8988T (cell line): ENCODE results near the gene PTPRS.
"Not testable (repeated sequence)": the region's sequence is repeated elsewhere in the genome, so short reads cannot be mapped to it uniquely, and the experiment has no call there.

Source experiments
- DNase-seq: peaks from one replicate; pipeline ENCODE4 v3.0.0; 2011

Gene PTPRS

GRCh38 chr19:5331790-5332189 is 8.8 kb downstream of the PTPRS start:
- no peak for DNase-seq

- no peak for DNase-seq
Measured at GRCh38 chr19:5330307-5330720, 10.3 kb downstream of the PTPRS start.

GRCh38 chr19:5329141-5329540 is 11.5 kb downstream of the PTPRS start:
- no peak for DNase-seq

- not testable (repeated sequence) for DNase-seq
Measured at GRCh38 chr19:5328407-5328806, 12.2 kb downstream of the PTPRS start.

- no peak for DNase-seq
Measured at GRCh38 chr19:5326986-5327623, 13.5 kb downstream of the PTPRS start.

GRCh38 chr19:5326545-5326944 is 14.1 kb downstream of the PTPRS start:
- DNase-seq: no peak

- no peak for DNase-seq
Measured at GRCh38 chr19:5324947-5325346, 15.7 kb downstream of the PTPRS start.

- no peak for DNase-seq
Measured at GRCh38 chr19:5323475-5323811, 17.2 kb downstream of the PTPRS start.

- DNase-seq: no peak
Measured at GRCh38 chr19:5321851-5322681, 18.5 kb downstream of the PTPRS start.

GRCh38 chr19:5321066-5321642 is 19.5 kb downstream of the PTPRS start:
- DNase-seq: no peak

GRCh38 chr19:5319516-5319915 is 21.1 kb downstream of the PTPRS start:
- DNase-seq: no peak

- no peak for DNase-seq
Measured at GRCh38 chr19:5318306-5318705, 22.3 kb downstream of the PTPRS start.

- DNase-seq: no peak
Measured at GRCh38 chr19:5317321-5317720, 23.3 kb downstream of the PTPRS start.

- no peak for DNase-seq
Measured at GRCh38 chr19:5316138-5316537, 24.5 kb downstream of the PTPRS start.

- no peak for DNase-seq
Measured at GRCh38 chr19:5314907-5315298, 25.7 kb downstream of the PTPRS start.

- DNase-seq: no peak
Measured at GRCh38 chr19:5314012-5314906, 26.4 kb downstream of the PTPRS start.

GRCh38 chr19:5313307-5313706 is 27.3 kb downstream of the PTPRS start:
- DNase-seq: no peak

GRCh38 chr19:5312058-5312457 is 28.6 kb downstream of the PTPRS start:
- no peak for DNase-seq

GRCh38 chr19:5309438-5310204 is 31.0 kb downstream of the PTPRS start:
- DNase-seq: no peak

- DNase-seq: no peak
Measured at GRCh38 chr19:5308451-5309437, 31.9 kb downstream of the PTPRS start.

GRCh38 chr19:5307655-5308054 is 33.0 kb downstream of the PTPRS start:
- no peak for DNase-seq
